Neural progenitor cell (in vitro differentiated cells): ENCODE measurements around the gene PRRG2.

Experiments
- EZH2 ChIP-seq: fragments of 200-600 bp; sonication (generic); IDR thresholded peaks from 2 replicates; pipeline ENCODE4 v1.6.1; 2017; ENCODE audit warnings: antibody characterized with exemption, mild to moderate bottlenecking, moderate library complexity
- EZH2phosphoT487 ChIP-seq: fragments of 200-600 bp; sonication (generic); IDR thresholded peaks from 2 replicates; pipeline ENCODE4 v1.6.1; 2017; ENCODE audit warnings: antibody characterized with exemption
- TF ChIP-seq, protein P1 (sequence below): fragments of 200-600 bp; sonication (generic); IDR thresholded peaks from 2 replicates; pipeline ENCODE4 v1.5.1; 2017; ENCODE audit warnings: antibody characterized with exemption, mild to moderate bottlenecking

DNA sequence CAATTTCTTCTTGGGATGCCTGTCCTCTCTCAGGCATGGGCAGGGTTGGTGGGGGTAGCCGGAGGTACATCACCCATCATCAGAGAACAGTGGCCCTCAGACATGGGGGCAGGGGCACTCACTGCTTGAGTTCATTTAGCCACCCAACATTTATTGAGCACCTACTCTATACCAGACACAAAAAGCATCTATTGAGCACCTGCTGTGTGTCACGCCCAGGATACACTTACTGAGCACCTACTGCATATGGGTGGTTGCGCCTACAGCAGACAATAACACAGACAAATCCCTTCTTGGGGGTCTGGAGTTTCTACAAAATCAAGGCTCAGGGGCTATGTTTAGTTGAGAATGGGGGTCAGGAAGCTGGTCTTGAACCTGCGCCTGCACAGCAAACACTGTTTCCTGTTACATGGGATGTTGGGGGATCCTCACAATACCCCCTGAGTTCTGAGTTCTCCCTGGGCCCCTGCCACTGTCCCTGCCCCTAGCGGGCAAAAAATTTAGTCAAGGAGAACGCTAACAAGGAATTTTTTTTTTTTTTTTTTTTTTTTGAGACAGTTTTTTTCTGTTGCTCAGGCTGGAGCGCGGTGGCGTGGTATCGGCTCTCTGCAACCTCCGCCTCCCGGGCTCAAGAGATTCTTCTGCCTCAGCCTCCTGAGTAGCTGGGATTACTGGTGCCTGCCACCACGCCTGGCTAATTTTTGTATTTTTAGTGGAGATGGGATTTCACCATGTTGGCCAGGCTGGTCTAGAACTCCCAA lies 41.7 kb upstream of the PRRG2 start:
- TF ChIP-seq, protein P1, sequence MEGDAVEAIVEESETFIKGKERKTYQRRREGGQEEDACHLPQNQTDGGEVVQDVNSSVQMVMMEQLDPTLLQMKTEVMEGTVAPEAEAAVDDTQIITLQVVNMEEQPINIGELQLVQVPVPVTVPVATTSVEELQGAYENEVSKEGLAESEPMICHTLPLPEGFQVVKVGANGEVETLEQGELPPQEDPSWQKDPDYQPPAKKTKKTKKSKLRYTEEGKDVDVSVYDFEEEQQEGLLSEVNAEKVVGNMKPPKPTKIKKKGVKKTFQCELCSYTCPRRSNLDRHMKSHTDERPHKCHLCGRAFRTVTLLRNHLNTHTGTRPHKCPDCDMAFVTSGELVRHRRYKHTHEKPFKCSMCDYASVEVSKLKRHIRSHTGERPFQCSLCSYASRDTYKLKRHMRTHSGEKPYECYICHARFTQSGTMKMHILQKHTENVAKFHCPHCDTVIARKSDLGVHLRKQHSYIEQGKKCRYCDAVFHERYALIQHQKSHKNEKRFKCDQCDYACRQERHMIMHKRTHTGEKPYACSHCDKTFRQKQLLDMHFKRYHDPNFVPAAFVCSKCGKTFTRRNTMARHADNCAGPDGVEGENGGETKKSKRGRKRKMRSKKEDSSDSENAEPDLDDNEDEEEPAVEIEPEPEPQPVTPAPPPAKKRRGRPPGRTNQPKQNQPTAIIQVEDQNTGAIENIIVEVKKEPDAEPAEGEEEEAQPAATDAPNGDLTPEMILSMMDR, result no peak
- TF ChIP-seq EZH2phosphoT487 (no peak), EZH2 (no peak)
